HFF-Myc (cell line): Measurements from ENCODE around the gene AXIN1.

ENCODE experiments used
- DNase-seq: peaks from one replicate; pipeline ENCODE4 v3.0.0-alpha.2; 2011; ENCODE audit warnings: low read depth; ENCODE audit errors: extremely low read depth
- H3K4me3 ChIP-seq: replicated peaks from 2 replicates; pipeline ENCODE4 v1.5.1; 2011; ENCODE audit warnings: low read depth, mild to moderate bottlenecking, control low read depth, low read length
- CTCF ChIP-seq: IDR thresholded peaks from 2 replicates; pipeline ENCODE4 v1.5.1; 2012; ENCODE audit warnings: mild to moderate bottlenecking, low read depth, low read length, control low read depth; ENCODE audit errors: missing control alignments

Gene AXIN1

GRCh38 chr16:281660-282255 is 70.8 kb downstream of the AXIN1 start:
- DNase-seq = no peak
- TF ChIP-seq CTCF = no peak
- no peak overlapping the region for H3K4me3 ChIP-seq

- no peak for DNase-seq
- 0 out of 2 replicates have a peak overlapping the region, but pooled peaks have one; percentile 4 for H3K4me3 ChIP-seq
- no peak for TF ChIP-seq CTCF
Observed at GRCh38 chr16:280991-281659, 71.4 kb downstream of the AXIN1 start.

GRCh38 chr16:280552-280951 is 72.0 kb downstream of the AXIN1 start, which contains the start of gene ARHGDIG:
TSS of gene ARHGDIG (plus strand) at chr16:280591. CDS start at chr16:280681, 90 bp downstream.
- H3K4me3 ChIP-seq = 0 out of 2 replicates have a peak within 1 kb of the TSS, but pooled peaks have one; percentile 4
- no peak for TF ChIP-seq CTCF
- no peak for DNase-seq

- no peak for TF ChIP-seq CTCF
- no peak overlapping the region for H3K4me3 ChIP-seq
- DNase-seq = no peak
Observed at GRCh38 chr16:280005-280460, 72.5 kb downstream of the AXIN1 start.

- DNase-seq = no peak
- no peak for TF ChIP-seq CTCF
- H3K4me3 ChIP-seq = no peak overlapping the region
Observed at GRCh38 chr16:279531-279930, 73.0 kb downstream of the AXIN1 start.

- no peak overlapping the region for H3K4me3 ChIP-seq
- DNase-seq = peak; percentile 2
- no peak for TF ChIP-seq CTCF
Observed at GRCh38 chr16:278863-279366, 73.6 kb downstream of the AXIN1 start.
